Fibroblast of lung (primary cell): ENCODE measurements around the gene RALA. TPM values are rescaled to one million over a fixed set of nuclear protein-coding genes. Genes with fewer than 3 reads are reported as not detected.
A peak's percentile ranks its signal among the peaks of the same experiment; 100 is the strongest.

Experiments used
- DNase-seq, 2 donors: peaks; one replicate each; pipeline versions ENCODE4 v3.0.0 to v3.0.0-alpha.2; 2010; ENCODE audit warnings: low read depth in 2 of 2
- H2AFZ ChIP-seq: 2 replicates; pipeline ENCODE4 v1.5.1; 2012; ENCODE audit warnings: low read length, control low read depth, inconsistent platforms
- H3K27ac ChIP-seq: 2 replicates; pipeline ENCODE4 v1.5.1; 2011; ENCODE audit warnings: low read length, control low read depth; ENCODE audit not compliant: insufficient read depth
- H3K27me3 ChIP-seq: 2 replicates; pipeline ENCODE4 v1.5.1; 2011; ENCODE audit warnings: mild to moderate bottlenecking, low read length; ENCODE audit not compliant: control insufficient read depth, insufficient read depth
- H3K36me3 ChIP-seq: 2 replicates; pipeline ENCODE4 v1.5.1; 2011; ENCODE audit warnings: low read length; ENCODE audit not compliant: control insufficient read depth, insufficient read depth
- H3K4me1 ChIP-seq: 2 replicates; pipeline ENCODE4 v1.5.1; 2011; ENCODE audit warnings: low read length; ENCODE audit not compliant: control insufficient read depth, insufficient read depth; ENCODE audit errors: extremely low read depth
- H3K4me2 ChIP-seq: 2 replicates; pipeline ENCODE4 v1.5.1; 2011; ENCODE audit warnings: low read length, control low read depth; ENCODE audit not compliant: insufficient read depth; ENCODE audit errors: extremely low read depth
- H3K4me3 ChIP-seq, 4 experiments: fragments of 200-600 bp in 1 of 4; sonication (generic) in 1 of 4; replicated peaks in 1 of 4; 2 replicates each; pipeline ENCODE4 v1.5.1; 2011 to 2016; ENCODE audit warnings: low read length in 4 of 4, low read depth in 3 of 4, mild to moderate bottlenecking in 3 of 4, control low read depth in 2 of 4, inconsistent platforms in 1 of 4, mixed read lengths in 1 of 4; ENCODE audit not compliant: insufficient read depth in 1 of 4; ENCODE audit errors: control extremely low read depth in 1 of 4
- H3K79me2 ChIP-seq: 2 replicates; pipeline ENCODE4 v1.5.1; 2012; ENCODE audit warnings: mild to moderate bottlenecking, low read length, inconsistent platforms; ENCODE audit not compliant: control insufficient read depth, insufficient read depth
- H3K9ac ChIP-seq: 2 replicates; pipeline ENCODE4 v1.5.1; 2011; ENCODE audit warnings: mild to moderate bottlenecking, low read length, control low read depth; ENCODE audit not compliant: insufficient read depth
- H3K9me3 ChIP-seq: 2 replicates; pipeline ENCODE4 v1.5.1; 2012; ENCODE audit warnings: low read depth, low read length; ENCODE audit not compliant: control insufficient read depth, insufficient read depth
- H4K20me1 ChIP-seq: 2 replicates; pipeline ENCODE4 v1.5.1; 2011; ENCODE audit warnings: low read length; ENCODE audit not compliant: control insufficient read depth, insufficient read depth; ENCODE audit errors: extremely low read depth
- EZH2 ChIP-seq: IDR thresholded peaks from 2 replicates; pipeline ENCODE4 v1.5.1; 2012; ENCODE audit warnings: low read length, control low read depth, mild to moderate bottlenecking; ENCODE audit errors: missing control alignments
- polyA plus RNA-seq, 2 donors: library from polyadenylated mRNA; depleted of rRNA in 1 of 2; stranded (reverse) in 1 of 2; unstranded in 1 of 2; fragments of >200 nt; gene quantifications; 2 replicates each; pipeline ENCODE4 v1.2.1, GENCODE V29; 2011 to 2012; ENCODE audit warnings: missing spikeins in 1 of 2
- total RNA-seq: library from RNA; depleted of rRNA; stranded (reverse); fragments of >200 nt; gene quantifications from 2 replicates; pipeline ENCODE4 v1.2.1, GENCODE V29; 2014
- TF ChIP-seq, protein P1 (sequence below), 2 donors: IDR thresholded peaks in 1 of 2; conservative IDR thresholded peaks in 1 of 2; 1 replicate in 1 of 2; 2 replicates in 1 of 2; pipeline ENCODE4 v1.5.1; 2011 to 2012; ENCODE audit warnings: low read length in 2 of 2, control low read depth in 1 of 2, inconsistent platforms in 1 of 2, low read depth in 1 of 2, mild to moderate bottlenecking in 1 of 2

RALA gene
- total and polyA plus RNA-seq, 2 donors (not counting 1 experiment from before 2014, with no cell fraction given): 46.1 to 50.9 TPM

- Histone ChIP-seq H3K4me3 (no peak overlapping the region), H2AFZ (no peak overlapping the region), H3K4me2 (no peak overlapping the region), H4K20me1 (peaks cover 5% of the 10 kb centered on the region), H3K9ac (no peak overlapping the region), H3K27me3 (no peaks in the 10 kb centered on the region), H3K9me3 (no peaks in the 10 kb centered on the region), H3K36me3 (no peaks in the 10 kb centered on the region), H3K27ac (no peak overlapping the region), H3K79me2 (peaks cover 62% of the 10 kb centered on the region), H3K4me1 (peaks cover 9% of the 10 kb centered on the region)
- DNase-seq: no peak
- TF ChIP-seq EZH2: no peak
- TF ChIP-seq, protein P1, sequence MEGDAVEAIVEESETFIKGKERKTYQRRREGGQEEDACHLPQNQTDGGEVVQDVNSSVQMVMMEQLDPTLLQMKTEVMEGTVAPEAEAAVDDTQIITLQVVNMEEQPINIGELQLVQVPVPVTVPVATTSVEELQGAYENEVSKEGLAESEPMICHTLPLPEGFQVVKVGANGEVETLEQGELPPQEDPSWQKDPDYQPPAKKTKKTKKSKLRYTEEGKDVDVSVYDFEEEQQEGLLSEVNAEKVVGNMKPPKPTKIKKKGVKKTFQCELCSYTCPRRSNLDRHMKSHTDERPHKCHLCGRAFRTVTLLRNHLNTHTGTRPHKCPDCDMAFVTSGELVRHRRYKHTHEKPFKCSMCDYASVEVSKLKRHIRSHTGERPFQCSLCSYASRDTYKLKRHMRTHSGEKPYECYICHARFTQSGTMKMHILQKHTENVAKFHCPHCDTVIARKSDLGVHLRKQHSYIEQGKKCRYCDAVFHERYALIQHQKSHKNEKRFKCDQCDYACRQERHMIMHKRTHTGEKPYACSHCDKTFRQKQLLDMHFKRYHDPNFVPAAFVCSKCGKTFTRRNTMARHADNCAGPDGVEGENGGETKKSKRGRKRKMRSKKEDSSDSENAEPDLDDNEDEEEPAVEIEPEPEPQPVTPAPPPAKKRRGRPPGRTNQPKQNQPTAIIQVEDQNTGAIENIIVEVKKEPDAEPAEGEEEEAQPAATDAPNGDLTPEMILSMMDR (conservative IDR thresholded peaks at IDR 0.05 in 1 of 2, IDR thresholded peaks at IDR 0.05 in 1 of 2; ENCODE audit: low read depth in 1 of 2, low read length in 2 of 2): no peak
These were observed 58.6 kb downstream of the RALA start for GRCh38 chr7:39681887-39682441.

DNA sequence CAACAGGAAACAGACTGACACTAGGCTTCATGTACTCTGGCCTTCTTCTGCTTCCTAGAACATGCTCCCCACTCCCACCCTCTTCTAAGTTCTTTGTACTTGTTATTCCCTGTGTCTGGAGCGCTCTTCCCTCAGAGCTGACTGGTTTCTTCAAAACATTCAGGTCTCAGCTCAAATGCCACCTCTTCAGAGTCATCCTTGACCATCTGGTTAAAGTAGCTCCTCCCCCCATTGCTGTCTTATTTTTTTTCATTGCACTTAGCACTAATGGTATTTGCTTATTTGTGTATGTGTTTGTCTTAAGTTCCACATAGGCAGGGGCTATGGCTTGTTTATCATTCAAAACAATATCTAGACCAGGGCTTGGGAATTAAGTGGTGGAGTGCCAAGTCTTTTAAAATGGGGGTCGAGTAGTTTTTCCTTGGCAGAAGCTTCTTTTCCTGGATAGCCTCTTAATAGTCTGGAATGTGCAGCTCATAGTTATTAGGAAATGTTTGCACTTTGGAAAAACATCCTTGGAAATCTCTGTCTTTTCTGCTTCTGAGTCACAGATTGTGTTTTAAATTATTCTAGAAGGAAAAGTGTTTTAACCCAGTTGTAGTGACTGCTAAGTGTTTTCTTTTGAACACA lies 60.0 kb downstream of the RALA start:
- Histone ChIP-seq H3K36me3 (no peaks in the 10 kb centered on the region), H4K20me1 (peaks cover 5% of the 10 kb centered on the region), H3K27me3 (no peaks in the 10 kb centered on the region), H3K4me2 (peak overlapping the region; percentile 46), H3K4me1 (peaks cover 9% of the 10 kb centered on the region), H2AFZ (no peak overlapping the region), H3K9ac (no peak overlapping the region), H3K79me2 (peaks cover 62% of the 10 kb centered on the region), H3K4me3 (no peak overlapping the region), H3K9me3 (no peaks in the 10 kb centered on the region), H3K27ac (peak overlapping the region; percentile 3)
- TF ChIP-seq, protein P1 (conservative IDR thresholded peaks at IDR 0.05 in 1 of 2, IDR thresholded peaks at IDR 0.05 in 1 of 2; ENCODE audit: low read depth in 1 of 2, low read length in 2 of 2): no peak
- TF ChIP-seq EZH2: no peak
- peak; percentile 59 to 72 for DNase-seq

GRCh38 chr7:39686261-39686924 lies 63.0 kb downstream of the RALA start:
- H3K9me3 ChIP-seq: no peaks in the 10 kb centered on the region
- peaks cover 44% of the 10 kb centered on the region for H3K79me2 ChIP-seq
- H3K4me3 ChIP-seq: no peak overlapping the region
- H3K4me1 ChIP-seq: peaks cover 11% of the 10 kb centered on the region
- peaks cover 3% of the 10 kb centered on the region for H3K36me3 ChIP-seq
- TF ChIP-seq, protein P1 (conservative IDR thresholded peaks at IDR 0.05 in 1 of 2, IDR thresholded peaks at IDR 0.05 in 1 of 2; ENCODE audit: low read depth in 1 of 2, low read length in 2 of 2): no peak
- TF ChIP-seq EZH2: no peak
- H3K27me3 ChIP-seq: no peaks in the 10 kb centered on the region
- peak overlapping the region; percentile 11 for H3K27ac ChIP-seq
- no peak overlapping the region for H2AFZ ChIP-seq
- no peak overlapping the region for H3K9ac ChIP-seq
- H4K20me1 ChIP-seq: peaks cover 5% of the 10 kb centered on the region
- DNase-seq: peak in 1 of 2 donors; percentile 70
- no peak overlapping the region for H3K4me2 ChIP-seq
